Ureter (tissue), 1 donor: ENCODE measurements around the gene FMO1. TPM values are rescaled to one million over a fixed set of nuclear protein-coding genes. Genes with fewer than 3 reads are reported as not detected.
"Not testable (repeated sequence)": the region's sequence is repeated elsewhere in the genome, so short reads cannot be mapped to it uniquely, and the experiment has no call there.

Experiments
- DNase-seq: peaks from one replicate; pipeline ENCODE4 v3.0.0-alpha.2; 2020; ENCODE audit warnings: low spot score
- total RNA-seq: library from RNA; stranded (reverse); gene quantifications from one replicate; pipeline ENCODE4 v1.2.4, GENCODE V29; 2023
- donor health status: DM: yes; HTN: yes; CAD: no.

FMO1 gene
- total RNA-seq: 0.18 TPM

GRCh38 chr1:171248302-171248701, at the start of gene FMO1:
Gene FMO1, plus strand, starts transcription at chr1:171248494. Its CDS starts 9,594 bp downstream, at chr1:171258088.
- DNase-seq: no peak

GRCh38 chr1:171204296-171204695, 44.0 kb upstream of the FMO1 start:
- DNase-seq: no peak

- no peak for DNase-seq
Measured at GRCh38 chr1:171206204-171206977, 41.9 kb upstream of the FMO1 start.

- DNase-seq: no peak
Measured at GRCh38 chr1:171206978-171207355, 41.3 kb upstream of the FMO1 start.

- no peak for DNase-seq
Measured at GRCh38 chr1:171207377-171207776, 40.9 kb upstream of the FMO1 start.

GRCh38 chr1:171210355-171210754, 37.9 kb upstream of the FMO1 start:
- DNase-seq: no peak

GRCh38 chr1:171212607-171213351, 35.5 kb upstream of the FMO1 start:
- no peak for DNase-seq

GRCh38 chr1:171213559-171214454, 34.5 kb upstream of the FMO1 start:
- DNase-seq: no peak

GRCh38 chr1:171217658-171218443, 30.4 kb upstream of the FMO1 start:
- no peak for DNase-seq

- no peak for DNase-seq
Measured at GRCh38 chr1:171218661-171219060, 29.6 kb upstream of the FMO1 start.

- DNase-seq: no peak
Measured at GRCh38 chr1:171219346-171220080, 28.8 kb upstream of the FMO1 start.

- DNase-seq: no peak
Measured at GRCh38 chr1:171220081-171220420, 28.2 kb upstream of the FMO1 start.

- no peak for DNase-seq
Measured at GRCh38 chr1:171220581-171221054, 27.7 kb upstream of the FMO1 start.

- no peak for DNase-seq
Measured at GRCh38 chr1:171221665-171222591, 26.4 kb upstream of the FMO1 start.

- DNase-seq: no peak
Measured at GRCh38 chr1:171222936-171223335, 25.4 kb upstream of the FMO1 start.

GRCh38 chr1:171224257-171224656, 24.0 kb upstream of the FMO1 start:
- DNase-seq: not testable (repeated sequence)

GRCh38 chr1:171226747-171227370, 21.4 kb upstream of the FMO1 start:
- peak; percentile 63 for DNase-seq

- no peak for DNase-seq
Measured at GRCh38 chr1:171231326-171231725, 17.0 kb upstream of the FMO1 start.

GRCh38 chr1:171233183-171233582, 15.1 kb upstream of the FMO1 start:
- no peak for DNase-seq
